Stimulated activated CD4-positive, alpha-beta T cell treated with anti-CD3 and anti-CD28 coated beads, Interleukin-2, amount 100 ng/mL, for 4 hours (primary cell): Measurements from ENCODE around the gene RBP5.

Source experiments
- DNase-seq: peaks from one replicate; pipeline ENCODE4 v3.0.0-alpha.2; 2020; ENCODE audit warnings: low read depth

RBP5 gene

DNA sequence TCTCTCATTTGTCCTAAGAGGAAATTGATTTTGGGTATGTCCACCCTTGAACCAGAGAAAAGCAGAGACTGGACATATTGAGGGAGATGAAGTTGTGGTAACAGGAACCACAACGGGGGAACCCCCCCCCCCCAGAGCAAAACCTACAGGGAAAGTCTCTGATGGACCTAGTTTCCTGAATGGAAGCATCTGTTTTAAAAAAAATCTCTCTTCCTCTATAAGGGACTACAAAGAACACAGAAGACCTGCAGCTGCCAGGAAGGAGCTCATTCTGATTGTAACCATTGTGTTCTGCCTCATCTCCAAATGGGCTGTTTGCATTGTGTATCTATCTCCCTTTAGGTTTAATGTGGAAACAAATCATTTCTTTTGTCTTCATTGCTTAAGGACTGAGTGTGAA lies 54.7 kb downstream of the RBP5 start:
- DNase-seq, result no peak
